ENCODE measurements around the gene USHBP1. TPM values are rescaled to one million over a fixed set of nuclear protein-coding genes. Genes with fewer than 3 reads are reported as not detected.

The USHBP1 gene
- total RNA-seq, 1 experiment from 2014 or later = 0.26 TPM

DNA sequence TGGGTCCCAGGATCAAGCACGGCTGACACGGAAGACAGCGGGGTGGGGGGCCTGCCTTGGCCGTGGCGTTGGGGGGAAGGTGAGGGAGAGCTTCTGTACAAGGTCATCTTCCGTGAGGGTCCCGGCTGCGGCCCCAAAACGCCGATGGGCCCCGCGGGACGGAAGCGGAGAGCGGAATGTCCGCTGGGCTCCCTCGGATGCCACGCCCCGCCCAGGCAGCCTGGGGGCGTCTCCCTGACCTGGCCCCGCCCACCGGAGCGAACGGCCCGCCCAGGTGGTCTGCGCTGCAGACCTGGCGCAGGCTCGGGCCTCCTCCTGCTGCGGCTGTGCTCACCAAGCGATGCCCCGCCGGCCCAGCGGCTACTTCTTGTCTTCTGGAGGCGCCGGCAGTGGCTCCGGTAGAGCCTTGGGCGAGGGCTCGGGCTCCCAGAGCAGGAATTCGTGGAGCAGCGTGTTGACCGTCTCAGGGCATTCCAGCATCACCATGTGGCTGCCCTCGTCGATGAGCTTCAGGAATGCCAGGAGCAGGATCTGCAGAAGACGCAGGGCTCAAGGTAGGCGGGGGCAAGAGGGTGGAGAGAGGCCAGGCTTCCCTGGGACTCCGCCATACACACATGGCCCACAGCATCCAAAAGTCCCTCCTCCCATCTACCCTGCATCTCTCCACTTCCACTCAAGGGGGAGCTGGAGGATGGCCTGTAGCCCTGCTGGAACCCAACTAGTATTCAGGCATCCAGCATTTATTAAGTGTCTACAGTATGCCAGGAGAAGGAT, 27.9 kb upstream of the USHBP1 start:
- no peaks in the 10 kb centered on the region for H3K27me3 Mint-ChIP-seq (ENCODE audit: unreplicated experiment)
- DNase-seq = peak; percentile 87
- intact Hi-C loops (cut with micrococcal nuclease; ENCODE audit: unreplicated experiment) = loop anchor here (2.0 kb wide), 1 partner anchor 94 kb away; no protein-coding TSS in a partner anchor
- peaks cover 11% of the 10 kb centered on the region for H3K36me3 Mint-ChIP-seq (ENCODE audit: insufficient read depth, unreplicated experiment)
- CTCF ChIA-PET = interaction anchor here (0.8 to 1.2 kb wide), 4 partner anchors 13 to 127 kb away, joined by 3 to 4 read pairs (median 3); partner anchors contain the start of genes MRPL34 and MVB12A
- TF ChIP-seq, protein P1, sequence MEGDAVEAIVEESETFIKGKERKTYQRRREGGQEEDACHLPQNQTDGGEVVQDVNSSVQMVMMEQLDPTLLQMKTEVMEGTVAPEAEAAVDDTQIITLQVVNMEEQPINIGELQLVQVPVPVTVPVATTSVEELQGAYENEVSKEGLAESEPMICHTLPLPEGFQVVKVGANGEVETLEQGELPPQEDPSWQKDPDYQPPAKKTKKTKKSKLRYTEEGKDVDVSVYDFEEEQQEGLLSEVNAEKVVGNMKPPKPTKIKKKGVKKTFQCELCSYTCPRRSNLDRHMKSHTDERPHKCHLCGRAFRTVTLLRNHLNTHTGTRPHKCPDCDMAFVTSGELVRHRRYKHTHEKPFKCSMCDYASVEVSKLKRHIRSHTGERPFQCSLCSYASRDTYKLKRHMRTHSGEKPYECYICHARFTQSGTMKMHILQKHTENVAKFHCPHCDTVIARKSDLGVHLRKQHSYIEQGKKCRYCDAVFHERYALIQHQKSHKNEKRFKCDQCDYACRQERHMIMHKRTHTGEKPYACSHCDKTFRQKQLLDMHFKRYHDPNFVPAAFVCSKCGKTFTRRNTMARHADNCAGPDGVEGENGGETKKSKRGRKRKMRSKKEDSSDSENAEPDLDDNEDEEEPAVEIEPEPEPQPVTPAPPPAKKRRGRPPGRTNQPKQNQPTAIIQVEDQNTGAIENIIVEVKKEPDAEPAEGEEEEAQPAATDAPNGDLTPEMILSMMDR (IDR thresholded peaks at IDR 0.05; ENCODE audit: unreplicated experiment) = peak; percentile 37
- BruUV-seq (replicated peaks) = no TSS peak
- no peaks in the 10 kb centered on the region for H3K9me3 Mint-ChIP-seq (ENCODE audit: low read depth, unreplicated experiment)
- H3K4me1 Mint-ChIP-seq (ENCODE audit: low read depth, unreplicated experiment) = no peaks in the 10 kb centered on the region
- no peak overlapping the region for H3K27ac Mint-ChIP-seq (ENCODE audit: unreplicated experiment)
- peak overlapping the region; percentile 73 for H3K4me3 Mint-ChIP-seq (ENCODE audit: low read depth, unreplicated experiment)

- no peak for DNase-seq
- TF ChIP-seq, protein P1 (IDR thresholded peaks at IDR 0.05; ENCODE audit: unreplicated experiment) = no peak
- intact Hi-C loops (cut with micrococcal nuclease; ENCODE audit: unreplicated experiment) = loop anchor here (10.0 kb wide), 1 partner anchor 225 kb away; no protein-coding TSS in a partner anchor
- CTCF ChIA-PET = interaction anchor here (0.6 kb wide), 1 partner anchor 83 kb away, joined by 4 read pairs; no protein-coding TSS in a partner anchor
- Mint-ChIP-seq H3K27ac (ENCODE audit: unreplicated experiment) (no peak overlapping the region), H3K36me3 (ENCODE audit: insufficient read depth, unreplicated experiment) (peaks cover 11% of the 10 kb centered on the region), H3K4me3 (ENCODE audit: low read depth, unreplicated experiment) (no peak overlapping the region), H3K9me3 (ENCODE audit: low read depth, unreplicated experiment) (no peaks in the 10 kb centered on the region), H3K4me1 (ENCODE audit: low read depth, unreplicated experiment) (no peaks in the 10 kb centered on the region), H3K27me3 (ENCODE audit: unreplicated experiment) (no peaks in the 10 kb centered on the region)
- BruUV-seq (replicated peaks) = no TSS peak
Measured at GRCh38 chr19:17289489-17289888, 24.9 kb upstream of the USHBP1 start.

DNA sequence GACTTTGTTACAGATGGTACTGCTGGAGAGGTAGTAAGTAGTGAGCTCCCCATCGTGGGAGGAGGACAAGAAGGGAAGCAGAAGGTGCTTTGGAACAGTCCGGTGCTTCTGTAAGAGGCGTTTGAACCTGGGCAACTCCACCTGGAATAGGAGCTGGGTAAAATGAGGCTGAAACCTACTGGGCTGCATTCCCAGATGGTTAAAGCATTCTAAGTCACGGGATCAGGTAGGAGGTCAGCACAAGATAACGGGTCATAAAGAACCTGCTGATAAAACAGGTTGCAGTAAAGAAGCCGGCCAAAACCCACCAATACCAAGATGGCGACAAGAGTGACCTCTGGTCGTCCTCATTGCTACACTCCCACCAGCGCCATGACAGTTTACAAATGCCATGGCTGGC, 22.2 kb upstream of the USHBP1 start:
- no peak for DNase-seq
- H3K4me3 Mint-ChIP-seq (ENCODE audit: low read depth, unreplicated experiment) = no peak overlapping the region
- CTCF ChIA-PET = interaction anchor here (0.6 kb wide), 1 partner anchor 83 kb away, joined by 3 read pairs; no protein-coding TSS in a partner anchor
- no peaks in the 10 kb centered on the region for H3K27me3 Mint-ChIP-seq (ENCODE audit: unreplicated experiment)
- no peak overlapping the region for H3K27ac Mint-ChIP-seq (ENCODE audit: unreplicated experiment)
- no peaks in the 10 kb centered on the region for H3K4me1 Mint-ChIP-seq (ENCODE audit: low read depth, unreplicated experiment)
- TF ChIP-seq, protein P1 (IDR thresholded peaks at IDR 0.05; ENCODE audit: unreplicated experiment) = no peak
- H3K36me3 Mint-ChIP-seq (ENCODE audit: insufficient read depth, unreplicated experiment) = peaks cover 1% of the 10 kb centered on the region
- BruUV-seq (replicated peaks) = no TSS peak
- H3K9me3 Mint-ChIP-seq (ENCODE audit: low read depth, unreplicated experiment) = no peaks in the 10 kb centered on the region
- intact Hi-C loops (cut with micrococcal nuclease; ENCODE audit: unreplicated experiment) = loop anchor here (10.0 kb wide), 1 partner anchor 222 kb away; no protein-coding TSS in a partner anchor

DNA sequence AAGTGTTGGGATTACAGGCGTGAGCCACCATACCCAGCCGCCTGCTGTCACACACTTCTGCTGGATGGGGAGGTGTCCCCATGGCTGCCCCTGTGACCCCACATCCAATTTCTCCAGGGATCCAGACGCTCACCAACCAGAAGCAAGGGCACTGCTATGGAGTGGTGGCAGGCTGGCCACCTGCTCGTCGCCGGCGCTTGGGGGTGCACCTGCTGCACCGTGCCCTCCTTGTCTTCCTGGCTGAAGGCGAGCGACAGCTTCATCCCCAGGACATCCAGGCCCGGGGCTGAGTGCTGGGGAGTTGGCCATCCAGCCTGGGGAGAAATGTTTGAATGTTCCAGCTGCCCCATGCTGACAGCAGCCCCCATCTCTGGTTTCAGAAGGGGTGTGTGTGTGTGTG, 21.7 kb upstream of the USHBP1 start:
- no peak overlapping the region for H3K4me3 Mint-ChIP-seq (ENCODE audit: low read depth, unreplicated experiment)
- no peaks in the 10 kb centered on the region for H3K9me3 Mint-ChIP-seq (ENCODE audit: low read depth, unreplicated experiment)
- H3K27me3 Mint-ChIP-seq (ENCODE audit: unreplicated experiment) = no peaks in the 10 kb centered on the region
- DNase-seq = no peak
- BruUV-seq (replicated peaks) = no TSS peak
- no peaks in the 10 kb centered on the region for H3K36me3 Mint-ChIP-seq (ENCODE audit: insufficient read depth, unreplicated experiment)
- no peaks in the 10 kb centered on the region for H3K4me1 Mint-ChIP-seq (ENCODE audit: low read depth, unreplicated experiment)
- no peak overlapping the region for H3K27ac Mint-ChIP-seq (ENCODE audit: unreplicated experiment)
- intact Hi-C loops (cut with micrococcal nuclease; ENCODE audit: unreplicated experiment) = loop anchor here (10.0 kb wide), 1 partner anchor 221 kb away; no protein-coding TSS in a partner anchor
- TF ChIP-seq, protein P1 (IDR thresholded peaks at IDR 0.05; ENCODE audit: unreplicated experiment) = no peak
- CTCF ChIA-PET = interaction anchor here (0.6 to 0.7 kb wide), 2 partner anchors 83 to 198 kb away, joined by 3 read pairs; no protein-coding TSS in a partner anchor
